ENCODE measurements around the gene PRDM5.

PRDM5 gene

GRCh38 chr4:120815361-120815760 is 107.2 kb downstream of the PRDM5 start:
- Mint-ChIP-seq H3K4me3 (no peak overlapping the region), H3K27ac (no peak overlapping the region), H3K9me3 (peaks cover 5% of the 10 kb centered on the region), H3K27me3 (ENCODE audit: low read depth, poor library complexity) (no peaks in the 10 kb centered on the region), H3K4me1 (peaks cover 4% of the 10 kb centered on the region), H3K36me3 (ENCODE audit: low read depth) (peaks cover 24% of the 10 kb centered on the region)
- no peak for TF ChIP-seq CTCF (IDR thresholded peaks at IDR 0.05)
- no peak for DNase-seq

- H3K27ac Mint-ChIP-seq = no peak overlapping the region
- H3K4me3 Mint-ChIP-seq = no peak overlapping the region
- H3K36me3 Mint-ChIP-seq (ENCODE audit: low read depth) = peaks cover 29% of the 10 kb centered on the region
- peaks cover 10% of the 10 kb centered on the region for H3K9me3 Mint-ChIP-seq
- no peak for TF ChIP-seq CTCF (IDR thresholded peaks at IDR 0.05)
- peaks cover 4% of the 10 kb centered on the region for H3K4me1 Mint-ChIP-seq
- DNase-seq = no peak
- no peaks in the 10 kb centered on the region for H3K27me3 Mint-ChIP-seq (ENCODE audit: low read depth, poor library complexity)
Measured at GRCh38 chr4:120814886-120815285, 107.6 kb downstream of the PRDM5 start.

DNA sequence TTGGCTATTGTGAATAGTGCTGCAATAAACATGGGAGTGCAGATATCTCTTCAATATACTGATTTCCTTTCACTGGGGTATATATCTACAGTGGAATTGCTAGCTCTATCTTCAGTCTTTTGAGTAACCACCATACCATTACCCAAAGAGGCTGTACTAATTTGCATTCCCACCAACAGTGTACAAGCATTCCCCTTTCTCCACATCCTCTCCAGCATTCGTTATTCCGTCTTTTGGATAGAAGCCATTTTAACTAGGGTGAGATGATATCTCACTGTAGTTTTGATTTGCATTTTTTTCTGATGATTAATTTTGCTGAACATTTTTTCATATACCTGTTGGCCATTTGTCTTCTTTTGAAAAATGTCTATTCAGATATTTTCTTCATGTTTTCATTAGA is 110.3 kb downstream of the PRDM5 start:
- H3K4me1 Mint-ChIP-seq = peaks cover 4% of the 10 kb centered on the region
- H3K36me3 Mint-ChIP-seq (ENCODE audit: low read depth) = peaks cover 46% of the 10 kb centered on the region
- no peak overlapping the region for H3K4me3 Mint-ChIP-seq
- DNase-seq = no peak
- H3K9me3 Mint-ChIP-seq = peaks cover 24% of the 10 kb centered on the region
- TF ChIP-seq CTCF (IDR thresholded peaks at IDR 0.05) = no peak
- H3K27ac Mint-ChIP-seq = no peak overlapping the region
- H3K27me3 Mint-ChIP-seq (ENCODE audit: low read depth, poor library complexity) = no peaks in the 10 kb centered on the region

DNA sequence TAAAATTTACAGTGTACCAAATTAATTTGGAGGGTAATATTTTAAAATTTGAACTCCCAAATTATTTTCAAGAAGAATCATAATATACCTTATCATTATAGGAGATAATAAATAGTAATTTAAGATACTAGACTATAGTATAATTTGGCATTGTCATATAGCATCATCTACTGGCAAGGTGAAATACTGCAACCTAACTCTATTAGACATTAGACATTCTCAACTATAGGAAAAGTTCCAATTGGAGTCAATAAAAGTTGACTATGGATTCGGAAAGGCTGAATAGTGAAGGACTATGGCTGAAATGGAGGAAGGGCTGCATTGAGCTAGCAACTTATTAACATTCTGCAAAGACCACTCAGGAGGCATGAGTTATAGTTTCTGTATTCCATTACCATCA is 113.0 kb downstream of the PRDM5 start:
- DNase-seq = no peak

GRCh38 chr4:120808475-120809141 is 113.9 kb downstream of the PRDM5 start:
- H3K4me3 Mint-ChIP-seq = no peak overlapping the region
- no peaks in the 10 kb centered on the region for H3K27me3 Mint-ChIP-seq (ENCODE audit: low read depth, poor library complexity)
- no peak for TF ChIP-seq CTCF (IDR thresholded peaks at IDR 0.05)
- H3K27ac Mint-ChIP-seq = no peak overlapping the region
- H3K9me3 Mint-ChIP-seq = peaks cover 51% of the 10 kb centered on the region
- DNase-seq = no peak
- H3K36me3 Mint-ChIP-seq (ENCODE audit: low read depth) = peaks cover 70% of the 10 kb centered on the region
- H3K4me1 Mint-ChIP-seq = no peaks in the 10 kb centered on the region

More for the DNA sequence above, 113.0 kb downstream of the PRDM5 start:
- TF ChIP-seq CTCF (IDR thresholded peaks at IDR 0.05) = peak; percentile 28
- Mint-ChIP-seq H3K4me1 (no peaks in the 10 kb centered on the region), H3K36me3 (ENCODE audit: low read depth) (peaks cover 70% of the 10 kb centered on the region), H3K27ac (no peak overlapping the region), H3K9me3 (peaks cover 47% of the 10 kb centered on the region), H3K4me3 (no peak overlapping the region), H3K27me3 (ENCODE audit: low read depth, poor library complexity) (no peaks in the 10 kb centered on the region)

GRCh38 chr4:120801137-120801758 is 121.3 kb downstream of the PRDM5 start:
- Mint-ChIP-seq H3K36me3 (ENCODE audit: low read depth) (peaks cover 37% of the 10 kb centered on the region), H3K27me3 (ENCODE audit: low read depth, poor library complexity) (no peaks in the 10 kb centered on the region), H3K9me3 (peaks cover 24% of the 10 kb centered on the region), H3K4me3 (no peak overlapping the region), H3K4me1 (peaks cover 6% of the 10 kb centered on the region), H3K27ac (peak overlapping the region; percentile 86)
- DNase-seq = no peak
- no peak for TF ChIP-seq CTCF (IDR thresholded peaks at IDR 0.05)

Data from nephron progenitor cell (in vitro differentiated cells).